Fibroblast of pulmonary artery (primary cell): ENCODE results near the gene CACNA1I.

Experiments
- DNase-seq: peaks from one replicate; pipeline ENCODE4 v3.0.0-alpha.2; 2010; ENCODE audit warnings: low read depth
- H3K4me3 ChIP-seq: replicated peaks from 2 replicates; pipeline ENCODE4 v1.5.1; 2011; ENCODE audit warnings: low read depth, mild to moderate bottlenecking, control low read depth, low read length, moderate library complexity
- TF ChIP-seq, protein P1 (sequence below): IDR thresholded peaks from 2 replicates; pipeline ENCODE4 v1.5.1; 2011; ENCODE audit warnings: mild to moderate bottlenecking, control low read depth, low read length, inconsistent platforms; ENCODE audit errors: missing control alignments

CACNA1I gene

GRCh38 chr22:39554151-39554550 is 16.4 kb upstream of the CACNA1I start:
- no peak overlapping the region for H3K4me3 ChIP-seq
- TF ChIP-seq, protein P1, sequence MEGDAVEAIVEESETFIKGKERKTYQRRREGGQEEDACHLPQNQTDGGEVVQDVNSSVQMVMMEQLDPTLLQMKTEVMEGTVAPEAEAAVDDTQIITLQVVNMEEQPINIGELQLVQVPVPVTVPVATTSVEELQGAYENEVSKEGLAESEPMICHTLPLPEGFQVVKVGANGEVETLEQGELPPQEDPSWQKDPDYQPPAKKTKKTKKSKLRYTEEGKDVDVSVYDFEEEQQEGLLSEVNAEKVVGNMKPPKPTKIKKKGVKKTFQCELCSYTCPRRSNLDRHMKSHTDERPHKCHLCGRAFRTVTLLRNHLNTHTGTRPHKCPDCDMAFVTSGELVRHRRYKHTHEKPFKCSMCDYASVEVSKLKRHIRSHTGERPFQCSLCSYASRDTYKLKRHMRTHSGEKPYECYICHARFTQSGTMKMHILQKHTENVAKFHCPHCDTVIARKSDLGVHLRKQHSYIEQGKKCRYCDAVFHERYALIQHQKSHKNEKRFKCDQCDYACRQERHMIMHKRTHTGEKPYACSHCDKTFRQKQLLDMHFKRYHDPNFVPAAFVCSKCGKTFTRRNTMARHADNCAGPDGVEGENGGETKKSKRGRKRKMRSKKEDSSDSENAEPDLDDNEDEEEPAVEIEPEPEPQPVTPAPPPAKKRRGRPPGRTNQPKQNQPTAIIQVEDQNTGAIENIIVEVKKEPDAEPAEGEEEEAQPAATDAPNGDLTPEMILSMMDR = no peak
- DNase-seq = no peak

DNA sequence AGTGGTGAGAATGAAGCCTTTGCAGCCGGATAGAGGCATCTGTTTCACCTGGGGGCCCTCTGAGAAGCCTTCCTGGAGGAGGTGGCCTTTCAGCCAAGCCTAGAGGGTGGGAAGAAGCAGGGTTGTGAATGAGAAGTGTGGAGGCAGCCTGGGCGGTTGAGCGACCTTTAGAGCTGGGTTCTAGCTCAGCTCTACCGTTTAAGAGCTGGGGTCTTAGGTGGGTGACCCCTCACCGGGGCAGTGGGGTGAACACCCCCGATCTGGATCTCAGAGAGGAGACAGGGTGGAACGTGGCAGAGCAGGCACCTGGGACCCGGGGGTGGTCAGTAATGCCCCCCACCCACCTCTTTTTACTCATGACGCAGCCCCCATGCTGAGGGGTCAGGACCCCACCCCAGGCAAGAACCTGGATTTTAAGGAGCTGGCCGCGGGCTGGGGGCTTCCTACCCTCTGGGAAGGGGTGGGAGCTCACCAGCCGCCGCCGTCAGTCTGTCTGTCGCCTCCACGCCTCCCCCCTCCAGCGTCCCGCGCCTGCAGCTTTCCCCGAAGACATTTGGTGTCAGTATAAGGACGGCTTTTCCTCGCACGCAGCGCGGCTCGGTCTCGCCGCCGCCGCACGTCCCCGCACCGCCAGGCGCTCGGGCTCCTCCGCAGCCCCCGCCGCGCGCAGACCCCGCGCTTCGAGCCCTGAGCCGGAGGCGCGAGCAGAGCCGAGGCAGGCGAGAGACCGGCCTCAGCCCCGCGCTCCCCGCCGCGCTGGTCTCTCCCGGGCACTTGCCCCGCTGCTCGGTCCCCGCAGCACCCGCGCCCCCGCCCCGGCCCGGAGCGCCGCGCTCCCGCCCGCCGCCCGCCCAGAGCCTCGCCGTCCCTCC is 13.3 kb upstream of the CACNA1I start:
- no peak overlapping the region for H3K4me3 ChIP-seq
- DNase-seq = no peak
- TF ChIP-seq, protein P1 = no peak

- DNase-seq = no peak
- TF ChIP-seq, protein P1 = no peak
- no peak overlapping the region for H3K4me3 ChIP-seq
These were observed 12.3 kb upstream of the CACNA1I start for GRCh38 chr22:39558254-39558727.

DNA sequence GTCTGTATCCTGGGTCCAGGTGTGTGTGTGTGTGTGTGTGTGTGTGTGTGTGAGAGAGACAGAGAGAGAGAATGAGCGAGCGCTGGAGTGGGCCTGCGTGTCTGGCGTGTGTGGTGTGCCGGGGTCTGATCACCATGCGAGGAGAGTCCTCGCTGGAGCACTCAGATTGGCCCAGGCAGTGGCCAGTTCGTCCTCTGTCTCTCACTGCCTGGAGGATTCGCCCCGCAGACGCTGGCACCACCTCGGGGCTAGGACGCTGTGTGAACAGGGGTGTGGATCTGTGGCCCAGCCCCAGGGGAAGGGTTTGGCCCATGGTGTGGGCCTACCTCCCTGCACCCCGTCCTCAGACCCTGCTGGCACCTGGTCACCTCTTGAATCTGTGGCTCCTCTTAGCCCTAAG is 11.6 kb upstream of the CACNA1I start:
- TF ChIP-seq, protein P1 = no peak
- DNase-seq = no peak
- no peak overlapping the region for H3K4me3 ChIP-seq

GRCh38 chr22:39559456-39560105 is 11.0 kb upstream of the CACNA1I start:
- TF ChIP-seq, protein P1 = peak; percentile 45
- DNase-seq = no peak

DNA sequence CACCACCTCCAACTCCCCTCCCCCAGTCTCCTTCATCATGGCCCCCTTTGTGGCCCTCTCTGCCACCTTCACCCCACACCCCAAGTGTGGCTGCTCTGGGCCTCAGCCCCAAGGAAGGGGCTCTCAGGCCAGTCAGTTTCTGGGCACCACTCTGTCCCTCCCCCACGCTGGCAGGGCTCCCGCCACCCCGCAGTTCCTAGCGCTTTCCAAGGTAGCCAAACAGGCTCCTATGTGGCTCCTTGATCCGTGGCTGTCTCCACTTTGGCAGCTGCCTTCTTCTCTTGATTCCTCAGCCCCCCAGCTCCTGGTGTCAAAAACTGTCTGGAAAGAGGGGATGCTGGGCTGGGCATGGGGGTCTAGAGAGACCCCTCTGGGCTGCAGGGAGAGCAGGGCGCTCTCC is 10.4 kb upstream of the CACNA1I start:
- no peak for DNase-seq
- no peak overlapping the region for H3K4me3 ChIP-seq
- TF ChIP-seq, protein P1 = no peak

More at GRCh38 chr22:39559456-39560105, 11.0 kb upstream of the CACNA1I start:
- no peak overlapping the region for H3K4me3 ChIP-seq
